ENCODE measurements around the gene TMEM163.
A peak's percentile ranks its signal among the peaks of the same experiment; 100 is the strongest.
"Not testable (repeated sequence)": the region's sequence is repeated elsewhere in the genome, so short reads cannot be mapped to it uniquely, and the experiment has no call there.

The TMEM163 gene

DNA sequence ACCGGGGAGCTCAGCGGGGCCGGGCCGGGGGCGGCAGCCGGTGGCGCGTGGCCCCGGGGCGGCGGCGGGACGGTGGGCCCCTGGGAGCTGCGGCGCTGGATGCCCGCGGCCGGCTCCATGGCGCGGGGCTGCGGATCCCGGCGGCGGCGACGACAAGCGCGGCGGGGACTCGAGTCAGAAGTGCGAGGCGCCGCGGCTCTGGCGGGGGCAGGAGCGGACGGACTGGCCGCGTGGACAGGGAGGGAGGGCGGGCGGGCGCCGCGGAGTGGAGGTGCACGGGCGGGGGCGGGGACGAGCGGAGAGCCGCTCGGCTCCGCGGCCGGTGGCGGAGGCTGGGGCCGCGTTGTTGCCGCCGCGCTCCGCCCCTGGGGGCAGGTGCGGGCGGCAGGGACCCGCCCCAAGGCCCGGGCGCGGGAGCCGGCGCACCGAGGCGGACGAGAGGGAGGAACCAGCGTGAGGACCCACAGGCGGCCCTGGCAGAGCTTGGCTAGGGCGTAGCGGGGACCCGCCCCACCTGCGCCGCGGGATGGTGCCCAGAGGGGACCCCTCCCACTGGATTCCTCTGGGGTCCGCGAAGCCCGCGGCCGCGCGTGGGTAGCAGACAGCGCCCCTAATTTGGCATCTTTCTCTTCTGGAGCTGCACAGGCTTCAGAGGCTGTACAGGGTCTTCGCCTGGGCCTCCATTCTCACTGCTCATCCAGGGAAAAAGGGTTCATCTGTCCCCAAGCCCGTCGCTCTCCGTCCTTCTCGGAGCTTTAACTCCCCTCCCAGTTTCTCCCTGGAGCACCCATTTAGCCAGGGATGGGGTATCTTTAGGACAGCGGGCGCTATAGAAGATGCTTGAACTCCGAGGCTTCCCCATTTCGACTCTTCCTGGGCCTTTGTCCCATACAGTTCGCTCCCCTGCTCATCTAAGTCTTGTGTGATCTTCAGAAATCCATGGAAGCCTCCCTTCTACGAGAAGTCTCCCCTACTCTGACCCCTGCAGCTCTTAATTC is at the start of gene TMEM163:
Gene TMEM163 (minus strand): TSS at position 184 of the 998 bp plus-strand sequence.
- DNase-seq = no peak

DNA sequence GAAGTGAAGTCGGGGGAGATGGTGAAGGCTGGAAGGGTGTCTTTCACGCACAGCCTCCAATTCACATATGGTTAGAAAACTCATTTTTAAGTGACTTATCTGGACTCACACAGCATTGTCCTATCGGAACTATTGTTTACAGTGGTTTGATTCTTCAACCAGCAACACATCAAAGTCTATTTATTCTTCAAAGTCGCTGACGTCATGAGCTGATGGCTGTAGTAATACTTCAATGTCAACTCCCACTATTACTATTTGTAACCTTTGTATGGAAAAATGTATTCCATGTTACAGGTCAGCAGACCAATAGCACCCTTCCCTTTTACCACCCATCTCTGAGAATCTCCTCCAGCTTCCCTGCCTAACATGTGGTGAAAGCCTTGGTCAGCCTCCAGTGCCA is 47.8 kb upstream of the TMEM163 start:
- DNase-seq = no peak

GRCh38 chr2:134765987-134766386 is 47.2 kb upstream of the TMEM163 start:
- DNase-seq = no peak

- no peak for DNase-seq
Measured at GRCh38 chr2:134764164-134764563, 45.4 kb upstream of the TMEM163 start.

GRCh38 chr2:134763164-134763710 is 44.4 kb upstream of the TMEM163 start:
- DNase-seq = no peak

DNA sequence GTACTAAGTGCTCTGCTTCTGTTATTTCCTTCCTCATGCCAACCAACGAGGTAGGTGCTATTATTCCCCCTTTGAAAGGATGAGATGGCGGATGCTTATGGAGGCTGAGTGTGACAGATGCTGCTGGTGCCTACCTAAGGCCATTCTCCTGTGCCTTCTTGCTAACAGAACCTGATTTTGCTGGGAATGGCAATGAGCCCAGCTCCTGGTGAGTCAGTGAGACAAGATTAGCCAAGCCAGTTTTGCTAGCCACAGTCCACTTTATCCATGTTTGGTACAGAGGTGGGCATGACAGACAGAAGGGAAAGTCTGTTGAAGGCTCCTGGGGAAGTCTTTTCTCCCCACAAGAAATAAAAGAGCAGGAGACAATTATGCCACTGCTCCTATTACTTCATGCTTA is 43.7 kb upstream of the TMEM163 start:
- DNase-seq = no peak

GRCh38 chr2:134760385-134760784 is 41.6 kb upstream of the TMEM163 start:
- no peak for DNase-seq

DNA sequence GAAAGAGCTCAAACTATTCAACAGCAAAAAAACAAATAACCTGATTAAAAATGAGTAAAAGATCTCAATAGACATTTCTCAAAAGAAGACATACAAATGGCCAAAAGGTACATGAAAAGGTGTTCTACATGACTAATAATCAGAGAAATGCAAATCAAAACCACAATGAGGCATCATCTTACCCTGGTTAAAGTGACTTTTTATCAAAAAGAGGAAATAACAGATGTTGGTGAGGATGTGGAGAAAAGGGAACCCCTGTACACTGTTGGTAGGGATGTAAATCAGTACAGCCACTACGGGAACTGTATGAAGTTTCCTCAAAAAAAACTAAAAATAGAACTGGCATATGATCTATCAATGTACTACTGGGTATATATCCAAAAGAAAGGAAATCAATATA is 39.8 kb upstream of the TMEM163 start:
- DNase-seq = no peak

DNA sequence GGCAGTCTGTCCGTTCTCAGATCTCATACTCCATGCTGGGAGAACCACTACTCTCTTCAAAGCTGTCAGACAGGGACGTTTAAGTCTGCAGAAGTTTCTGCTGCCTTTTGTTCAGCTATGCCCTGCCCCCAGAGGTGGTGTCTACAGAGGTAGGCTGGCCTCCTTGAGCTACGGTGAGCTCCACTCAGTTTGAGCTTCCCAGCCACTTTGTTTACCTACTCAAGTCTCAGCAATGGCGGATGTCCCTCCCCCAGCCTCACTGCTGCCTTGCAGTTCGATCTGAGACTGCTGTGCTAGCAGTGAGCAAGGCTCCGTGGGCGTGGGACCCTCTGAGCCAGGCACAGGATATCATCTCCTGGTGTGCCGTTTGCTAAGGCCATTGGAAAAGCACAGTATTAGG is 33.2 kb upstream of the TMEM163 start:
- not testable (repeated sequence) for DNase-seq

DNA sequence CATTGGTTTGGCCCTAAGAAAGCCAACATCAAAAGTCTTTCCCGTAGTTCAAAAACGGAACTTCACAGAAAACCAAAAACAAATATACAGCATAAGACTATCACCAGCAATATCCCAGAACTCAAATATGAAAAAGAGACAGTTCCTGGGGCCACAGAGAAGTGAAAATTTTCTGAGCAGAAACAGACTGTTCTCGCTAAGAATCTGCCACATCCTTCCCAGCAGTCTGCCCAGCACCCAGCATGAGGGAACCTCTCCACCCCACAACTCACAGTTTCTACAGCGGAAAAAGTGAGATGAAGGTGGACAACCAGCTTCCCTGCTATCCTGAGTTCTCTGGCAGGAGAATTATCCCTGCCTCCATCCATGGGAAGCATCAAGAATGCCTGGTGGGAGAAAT is 26.7 kb upstream of the TMEM163 start:
- no peak for DNase-seq

DNA sequence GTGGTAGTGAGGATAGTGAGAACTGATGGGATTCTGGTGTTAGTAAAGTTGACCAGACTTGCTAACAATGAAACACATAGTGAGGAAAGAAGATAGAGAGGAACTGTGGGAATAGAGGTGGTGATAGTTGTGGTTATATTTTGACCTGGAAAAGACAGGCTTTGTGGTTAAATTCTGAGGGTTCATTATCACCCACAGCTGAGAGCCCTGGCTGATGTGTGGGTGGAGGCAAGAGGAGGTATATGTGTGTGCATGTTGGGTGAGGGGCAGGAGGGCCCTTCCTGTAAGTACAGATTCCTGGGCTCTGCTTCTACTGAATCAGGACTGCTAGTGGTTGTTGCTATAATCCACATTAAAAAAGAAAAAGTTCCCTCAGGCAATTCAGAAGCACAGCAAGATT is 26.2 kb upstream of the TMEM163 start:
- no peak for DNase-seq

GRCh38 chr2:134739879-134740301 is 21.1 kb upstream of the TMEM163 start:
- DNase-seq = peak; percentile 24

GRCh38 chr2:134739236-134739878 is 20.6 kb upstream of the TMEM163 start:
- no peak for DNase-seq

- no peak for DNase-seq
Measured at GRCh38 chr2:134738141-134738870, 19.5 kb upstream of the TMEM163 start.

GRCh38 chr2:134737671-134738070 is 18.9 kb upstream of the TMEM163 start:
- no peak for DNase-seq

- DNase-seq = no peak
Measured at GRCh38 chr2:134736167-134736880, 17.5 kb upstream of the TMEM163 start.

- no peak for DNase-seq
Measured at GRCh38 chr2:134728163-134728562, 9.4 kb upstream of the TMEM163 start.

- no peak for DNase-seq
Measured at GRCh38 chr2:134727385-134727784, 8.6 kb upstream of the TMEM163 start.

DNA sequence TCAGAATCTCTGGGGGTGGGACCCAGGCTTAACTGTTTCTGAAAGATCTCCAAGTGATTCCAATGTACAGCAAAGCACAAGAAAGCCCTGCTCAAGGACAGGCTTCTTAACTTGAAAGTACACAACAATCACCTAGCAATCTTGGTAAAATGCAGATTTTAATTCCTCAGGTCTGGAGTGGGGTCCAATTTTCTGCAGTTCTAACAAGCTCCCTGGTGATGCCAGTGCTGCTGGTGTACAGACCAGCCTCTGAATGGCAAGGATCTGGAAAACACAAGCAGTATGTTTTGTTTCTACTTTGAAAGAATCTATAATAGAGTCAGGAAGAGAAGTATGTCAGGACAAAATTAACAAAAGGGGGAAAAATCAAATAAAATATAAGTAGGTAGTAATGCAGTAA is 7.8 kb upstream of the TMEM163 start:
- no peak for DNase-seq

- no peak for DNase-seq
Measured at GRCh38 chr2:134725876-134726275, 7.1 kb upstream of the TMEM163 start.

DNA sequence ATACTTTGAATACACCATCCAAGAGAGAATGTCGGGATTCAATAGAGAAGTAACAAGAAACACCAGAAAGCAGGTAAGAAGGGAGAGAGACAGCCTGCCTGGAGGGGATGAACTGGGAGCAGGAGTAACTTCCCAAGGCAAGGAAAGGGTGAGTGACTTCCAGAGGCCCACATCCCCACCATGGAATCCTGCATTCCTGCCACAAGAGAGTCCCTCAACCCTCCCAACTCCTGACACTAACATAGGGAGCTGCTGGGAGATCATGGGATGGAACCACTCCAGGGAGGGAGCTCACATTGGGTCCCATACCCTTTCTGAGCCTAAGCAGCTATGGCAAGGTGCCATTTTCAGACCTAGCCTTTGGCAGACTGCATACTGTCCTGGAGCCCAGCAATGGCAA is 5.5 kb upstream of the TMEM163 start:
- DNase-seq = no peak

DNA sequence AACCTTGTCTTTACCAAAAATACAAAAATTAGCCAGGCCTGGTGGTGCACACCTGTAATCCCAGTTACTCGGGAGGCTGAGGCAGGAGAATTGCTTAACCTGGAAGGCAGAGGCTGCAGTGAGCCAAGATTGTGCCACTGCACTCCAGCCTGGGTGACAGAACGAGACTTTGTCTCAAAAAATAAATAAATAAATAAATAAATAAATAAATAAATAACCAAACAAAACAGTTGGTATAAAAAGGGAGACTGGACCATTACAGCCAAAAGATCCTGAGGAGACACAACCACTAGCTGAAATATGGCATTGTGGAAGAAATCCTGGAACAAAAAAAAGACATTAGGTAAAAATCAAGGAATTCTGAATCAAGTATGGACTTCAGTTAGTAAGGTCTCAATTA is 4.9 kb upstream of the TMEM163 start:
- not testable (repeated sequence) for DNase-seq

Data from femur (tissue), 1 donor.